ENCODE measurements around the gene TRAF3. TPM values are rescaled to one million over a fixed set of nuclear protein-coding genes. Genes with fewer than 3 reads are reported as not detected.

TRAF3 gene
- total RNA-seq, 1 experiment from 2014 or later: 49.3 TPM

- ChIA-PET POLR2A (ENCODE audit: low non-redundant PET) (no interaction called here), CTCF (no interaction called here)
- DNase-seq (ENCODE audit: low spot score): no peak
- TF ChIP-seq, protein P1, sequence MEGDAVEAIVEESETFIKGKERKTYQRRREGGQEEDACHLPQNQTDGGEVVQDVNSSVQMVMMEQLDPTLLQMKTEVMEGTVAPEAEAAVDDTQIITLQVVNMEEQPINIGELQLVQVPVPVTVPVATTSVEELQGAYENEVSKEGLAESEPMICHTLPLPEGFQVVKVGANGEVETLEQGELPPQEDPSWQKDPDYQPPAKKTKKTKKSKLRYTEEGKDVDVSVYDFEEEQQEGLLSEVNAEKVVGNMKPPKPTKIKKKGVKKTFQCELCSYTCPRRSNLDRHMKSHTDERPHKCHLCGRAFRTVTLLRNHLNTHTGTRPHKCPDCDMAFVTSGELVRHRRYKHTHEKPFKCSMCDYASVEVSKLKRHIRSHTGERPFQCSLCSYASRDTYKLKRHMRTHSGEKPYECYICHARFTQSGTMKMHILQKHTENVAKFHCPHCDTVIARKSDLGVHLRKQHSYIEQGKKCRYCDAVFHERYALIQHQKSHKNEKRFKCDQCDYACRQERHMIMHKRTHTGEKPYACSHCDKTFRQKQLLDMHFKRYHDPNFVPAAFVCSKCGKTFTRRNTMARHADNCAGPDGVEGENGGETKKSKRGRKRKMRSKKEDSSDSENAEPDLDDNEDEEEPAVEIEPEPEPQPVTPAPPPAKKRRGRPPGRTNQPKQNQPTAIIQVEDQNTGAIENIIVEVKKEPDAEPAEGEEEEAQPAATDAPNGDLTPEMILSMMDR (conservative IDR thresholded peaks at IDR 0.05; ENCODE audit: low read depth, low read length): no peak
- no peak for TF ChIP-seq EZH2 (IDR thresholded peaks at IDR 0.05; ENCODE audit: borderline replicate concordance, low read depth, low read length, poor library complexity, severe bottlenecking)
- BruUV-seq (replicated peaks): no TSS peak
- Histone ChIP-seq H3K4me1 (ENCODE audit: insufficient read depth, low read length, poor library complexity, severe bottlenecking) (peaks cover 6% of the 10 kb centered on the region), H3K4me3 (ENCODE audit: low read depth, low read length, poor library complexity, severe bottlenecking) (no peak overlapping the region), H3K27me3 (replicated peaks; ENCODE audit: insufficient read depth, low read depth, low read length, poor library complexity) (no peaks in the 10 kb centered on the region), H3K27ac (ENCODE audit: low read depth, low read length, poor library complexity, severe bottlenecking) (no peak overlapping the region), H3K36me3 (ENCODE audit: insufficient read depth, low read length, poor library complexity, severe bottlenecking) (peaks cover 8% of the 10 kb centered on the region), H3K9me3 (ENCODE audit: low read depth, low read length, poor library complexity, severe bottlenecking) (no peaks in the 10 kb centered on the region)
- intact Hi-C loops (cut with micrococcal nuclease; ENCODE audit: unreplicated experiment): no loop called here
Measured at GRCh38 chr14:102829016-102829548, 51.8 kb downstream of the TRAF3 start.

DNA sequence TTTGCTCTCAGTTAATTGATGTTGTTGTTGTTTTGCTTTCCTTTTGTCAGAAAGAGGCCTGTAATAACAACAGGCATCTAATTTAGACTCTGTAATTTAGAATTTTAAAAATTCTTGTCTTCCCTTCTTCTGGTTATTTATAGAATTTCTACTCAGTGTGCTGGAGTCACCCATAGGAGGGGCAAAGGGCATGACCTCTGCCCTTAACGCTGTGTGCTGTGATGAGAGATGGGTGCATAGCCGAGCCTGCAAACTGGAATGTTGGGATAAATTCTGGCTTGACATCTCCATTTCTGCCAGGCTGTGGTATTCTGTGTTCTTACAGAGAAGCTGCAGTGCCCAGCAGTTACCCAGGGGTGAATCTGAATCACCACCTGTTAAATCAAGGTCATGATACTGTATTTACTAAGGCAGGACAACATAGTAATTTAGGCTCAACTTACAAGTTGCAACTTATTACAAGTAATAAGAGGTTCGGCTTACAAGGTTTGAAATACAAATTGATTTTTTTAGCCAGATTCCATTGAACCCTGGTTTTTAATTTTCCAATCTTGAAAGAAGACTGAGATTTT is 53.3 kb downstream of the TRAF3 start:
- Histone ChIP-seq H3K27ac (ENCODE audit: low read depth, low read length, poor library complexity, severe bottlenecking) (no peak overlapping the region), H3K4me3 (ENCODE audit: low read depth, low read length, poor library complexity, severe bottlenecking) (no peak overlapping the region), H3K36me3 (ENCODE audit: insufficient read depth, low read length, poor library complexity, severe bottlenecking) (peaks cover 8% of the 10 kb centered on the region), H3K9me3 (ENCODE audit: low read depth, low read length, poor library complexity, severe bottlenecking) (no peaks in the 10 kb centered on the region), H3K4me1 (ENCODE audit: insufficient read depth, low read length, poor library complexity, severe bottlenecking) (no peaks in the 10 kb centered on the region), H3K27me3 (replicated peaks; ENCODE audit: insufficient read depth, low read depth, low read length, poor library complexity) (no peaks in the 10 kb centered on the region)
- POLR2A ChIA-PET (ENCODE audit: low non-redundant PET): no interaction called here
- DNase-seq (ENCODE audit: low spot score): no peak
- BruUV-seq (replicated peaks): no TSS peak
- intact Hi-C loops (cut with micrococcal nuclease; ENCODE audit: unreplicated experiment): no loop called here
- TF ChIP-seq EZH2 (IDR thresholded peaks at IDR 0.05; ENCODE audit: borderline replicate concordance, low read depth, low read length, poor library complexity, severe bottlenecking): no peak
- TF ChIP-seq, protein P1 (conservative IDR thresholded peaks at IDR 0.05; ENCODE audit: low read depth, low read length): no peak
- CTCF ChIA-PET: no interaction called here

DNA sequence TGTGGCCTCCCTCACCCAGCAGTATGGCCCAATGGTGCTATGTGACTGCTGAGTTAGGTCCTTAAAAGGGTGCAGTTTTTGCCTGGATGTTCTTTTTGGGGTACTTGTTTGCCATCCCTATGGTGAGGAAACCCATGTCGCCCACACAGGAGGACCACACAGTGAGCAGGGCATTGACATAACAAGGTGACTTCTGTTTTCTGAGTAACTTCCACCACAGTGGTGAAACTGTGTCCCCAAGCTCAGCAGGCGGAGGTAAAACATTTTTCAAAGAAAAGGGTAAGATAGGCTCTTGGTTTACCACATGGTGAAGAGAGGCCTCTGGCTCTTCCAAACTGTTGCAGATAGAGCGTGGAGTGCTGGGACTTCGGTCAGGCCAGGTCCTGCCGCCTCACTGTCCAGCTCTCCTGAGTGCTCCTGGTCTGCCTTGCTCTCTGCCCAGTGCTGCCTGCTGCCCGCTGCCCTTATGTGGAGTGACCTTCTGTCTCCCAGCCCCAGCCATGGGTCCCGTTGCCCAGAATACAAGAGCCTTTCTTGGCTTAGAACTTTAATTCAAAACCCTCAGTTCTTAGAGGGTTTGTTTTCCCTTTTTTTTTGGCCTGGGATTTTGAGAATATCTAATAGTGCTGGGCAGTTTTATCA is 54.0 kb downstream of the TRAF3 start:
- CTCF ChIA-PET: no interaction called here
- no peaks in the 10 kb centered on the region for H3K27me3 ChIP-seq (replicated peaks; ENCODE audit: insufficient read depth, low read depth, low read length, poor library complexity)
- POLR2A ChIA-PET (ENCODE audit: low non-redundant PET): no interaction called here
- no peak overlapping the region for H3K27ac ChIP-seq (ENCODE audit: low read depth, low read length, poor library complexity, severe bottlenecking)
- H3K36me3 ChIP-seq (ENCODE audit: insufficient read depth, low read length, poor library complexity, severe bottlenecking): peaks cover 8% of the 10 kb centered on the region
- intact Hi-C loops (cut with micrococcal nuclease; ENCODE audit: unreplicated experiment): no loop called here
- H3K4me3 ChIP-seq (ENCODE audit: low read depth, low read length, poor library complexity, severe bottlenecking): no peak overlapping the region
- H3K9me3 ChIP-seq (ENCODE audit: low read depth, low read length, poor library complexity, severe bottlenecking): no peaks in the 10 kb centered on the region
- no peak for TF ChIP-seq EZH2 (IDR thresholded peaks at IDR 0.05; ENCODE audit: borderline replicate concordance, low read depth, low read length, poor library complexity, severe bottlenecking)
- TF ChIP-seq, protein P1 (conservative IDR thresholded peaks at IDR 0.05; ENCODE audit: low read depth, low read length): no peak
- no TSS peak for BruUV-seq (replicated peaks)
- no peak for DNase-seq (ENCODE audit: low spot score)
- H3K4me1 ChIP-seq (ENCODE audit: insufficient read depth, low read length, poor library complexity, severe bottlenecking): no peaks in the 10 kb centered on the region

Measured in A673 (cell line).